Vagina (tissue), 2 donors: Measurements from ENCODE around the gene FCGR1A.
"Not testable (repeated sequence)": the region's sequence is repeated elsewhere in the genome, so short reads cannot be mapped to it uniquely, and the experiment has no call there.

Experiments used
- CTCF ChIP-seq, 3 experiments: fragments of 450-650 bp in 2 of 3; fragments of 200-600 bp in 1 of 3; sonication (generic) in 1 of 3; IDR thresholded peaks; one replicate each; pipeline ENCODE4 v1.5.1; 2017 to 2019; ENCODE audit warnings: antibody characterized with exemption in 3 of 3, mild to moderate bottlenecking in 2 of 3, moderate library complexity in 2 of 3
- POLR2A ChIP-seq, 2 donors: fragments of 450-650 bp; IDR thresholded peaks; one replicate each; pipeline ENCODE4 v1.6.1; 2017; ENCODE audit warnings: antibody characterized with exemption in 2 of 2, mild to moderate bottlenecking in 2 of 2, moderate library complexity in 2 of 2
- POLR2AphosphoS5 ChIP-seq, 2 donors: sonication (generic); formaldehyde crosslinking; IDR thresholded peaks; one replicate each; pipeline ENCODE4 v1.9.0; 2017; ENCODE audit warnings: antibody characterized with exemption in 2 of 2, mild to moderate bottlenecking in 2 of 2, low read depth in 1 of 2; ENCODE audit not compliant: insufficient read depth in 1 of 2

GRCh38 chr1:149793885-149794284 lies 11.4 kb downstream of the FCGR1A start:
- TF ChIP-seq CTCF (IDR thresholded peaks at IDR 0.05); POLR2A (IDR thresholded peaks at IDR 0.05); POLR2AphosphoS5 (IDR thresholded peaks at IDR 0.05; ENCODE audit: insufficient read depth in 1 of 2, low read depth in 1 of 2): not testable (repeated sequence)
